Liver (tissue), 9 donors: ENCODE data around the gene CCL5. TPM values are rescaled to one million over a fixed set of nuclear protein-coding genes. Genes with fewer than 3 reads are reported as not detected.
A peak's percentile ranks its signal among the peaks of the same experiment; 100 is the strongest.

Experiments
- DNase-seq: peaks from one replicate; pipeline ENCODE4 v3.0.0-alpha.2; 2017; ENCODE audit warnings: low spot score
- H3K27ac ChIP-seq, 2 donors: one replicate each; pipeline ENCODE4 v1.7.0; 2013; ENCODE audit warnings: inconsistent platforms in 2 of 2, low read length in 2 of 2, control low read depth in 1 of 2, low read depth in 1 of 2, mild to moderate bottlenecking in 1 of 2
- H3K27me3 ChIP-seq, 4 donors: one replicate each; pipeline versions ENCODE4 v1.6.1 to v1.7.0; 2013; ENCODE audit warnings: low read length in 3 of 4, inconsistent platforms in 1 of 4, mild to moderate bottlenecking in 1 of 4, moderate library complexity in 1 of 4; ENCODE audit not compliant: control insufficient read depth in 4 of 4, insufficient read depth in 4 of 4
- H3K36me3 ChIP-seq, 4 donors: one replicate each; pipeline versions ENCODE4 v1.6.1 to v1.7.0; 2013; ENCODE audit warnings: low read length in 3 of 4, mild to moderate bottlenecking in 3 of 4, low read depth in 1 of 4, moderate library complexity in 1 of 4; ENCODE audit not compliant: control insufficient read depth in 4 of 4, insufficient read depth in 3 of 4
- H3K4me1 ChIP-seq, 4 donors: one replicate each; pipeline versions ENCODE4 v1.6.1 to v1.7.0; 2013; ENCODE audit warnings: low read length in 3 of 4, mild to moderate bottlenecking in 3 of 4, moderate library complexity in 1 of 4; ENCODE audit not compliant: control insufficient read depth in 4 of 4, insufficient read depth in 4 of 4
- H3K4me3 ChIP-seq, 3 donors: one replicate each; pipeline versions ENCODE4 v1.6.1 to v1.7.0; 2013; ENCODE audit warnings: low read length in 3 of 3, control low read depth in 1 of 3, low read depth in 1 of 3, mild to moderate bottlenecking in 1 of 3
- H3K9ac ChIP-seq, 2 donors: one replicate each; pipeline ENCODE4 v1.7.0; 2013; ENCODE audit warnings: low read length in 2 of 2, mild to moderate bottlenecking in 2 of 2, moderate library complexity in 2 of 2, control low read depth in 1 of 2, low read depth in 1 of 2
- H3K9me3 ChIP-seq, 4 donors: one replicate each; pipeline versions ENCODE4 v1.6.1 to v1.7.0; 2013; ENCODE audit warnings: low read length in 3 of 4; ENCODE audit not compliant: control insufficient read depth in 4 of 4
- EGR1 ChIP-seq, 2 donors: IDR thresholded peaks; 2 replicates each; pipeline ENCODE4 v1.6.1; 2016 to 2018; ENCODE audit warnings: antibody characterized with exemption in 2 of 2, low read depth in 2 of 2
- FOXA1 ChIP-seq: IDR thresholded peaks from 2 replicates; pipeline ENCODE4 v1.6.1; 2016; ENCODE audit warnings: antibody characterized with exemption
- FOXA2 ChIP-seq: IDR thresholded peaks from 2 replicates; pipeline ENCODE4 v1.6.1; 2016; ENCODE audit warnings: antibody characterized with exemption
- GABPA ChIP-seq, 2 donors: IDR thresholded peaks in 1 of 2; conservative IDR thresholded peaks in 1 of 2; 2 replicates each; pipeline ENCODE4 v1.6.1; 2016; ENCODE audit warnings: antibody characterized with exemption in 2 of 2, mild to moderate bottlenecking in 1 of 2, moderate library complexity in 1 of 2
- HNF4A ChIP-seq, 2 donors: conservative IDR thresholded peaks; 2 replicates each; pipeline ENCODE4 v1.6.1; 2016; ENCODE audit warnings: antibody characterized with exemption in 2 of 2, mild to moderate bottlenecking in 2 of 2
- HNF4G ChIP-seq: IDR thresholded peaks from 2 replicates; pipeline ENCODE4 v1.6.1; 2016; ENCODE audit warnings: antibody characterized with exemption
- JUND ChIP-seq, 2 donors: IDR thresholded peaks; 2 replicates each; pipeline ENCODE4 v1.6.1; 2016; ENCODE audit warnings: antibody characterized with exemption in 2 of 2
- NR2F2 ChIP-seq: IDR thresholded peaks from 2 replicates; pipeline ENCODE4 v1.6.1; 2016; ENCODE audit warnings: antibody characterized with exemption
- RAD21 ChIP-seq, 2 donors: IDR thresholded peaks; 2 replicates each; pipeline ENCODE4 v1.6.1; 2016; ENCODE audit warnings: antibody characterized with exemption in 2 of 2, mild to moderate bottlenecking in 2 of 2
- RXRA ChIP-seq, 2 donors: IDR thresholded peaks; 2 replicates each; pipeline ENCODE4 v1.6.1; 2017 to 2018; ENCODE audit warnings: antibody characterized with exemption in 2 of 2, mild to moderate bottlenecking in 1 of 2
- SP1 ChIP-seq: IDR thresholded peaks from 2 replicates; pipeline ENCODE4 v1.6.1; 2018; ENCODE audit warnings: antibody characterized with exemption, mild to moderate bottlenecking
- TAF1 ChIP-seq: conservative IDR thresholded peaks from 2 replicates; pipeline ENCODE4 v1.6.1; 2016; ENCODE audit warnings: antibody characterized with exemption, mild to moderate bottlenecking
- YY1 ChIP-seq: IDR thresholded peaks from 2 replicates; pipeline ENCODE4 v1.6.1; 2016; ENCODE audit warnings: antibody characterized with exemption, mild to moderate bottlenecking
- WGBS: extraction: QIAGEN DNeasy Blood & Tissue Kit; methylation state at CpG from one replicate; pipeline ENCODE4 v1.1.7; 2013; 5-methylcytosine and 5-hydroxymethylcytosine counted together
- polyA plus RNA-seq, 2 donors: library from polyadenylated mRNA; stranded (reverse) in 1 of 2; unstranded in 1 of 2; fragments of 200-250 nt in 1 of 2; fragments of >200 nt in 1 of 2; fragmentation: Nextera tagmentation in 1 of 2; extraction: Ambion mirVana in 1 of 2; gene quantifications; one replicate each; pipeline versions ENCODE4 v1.2.1 to v1.2.3, GENCODE V29; 2013 to 2015
- total RNA-seq, 2 donors: library from RNA; depleted of rRNA; stranded (reverse); fragments of >200 nt; gene quantifications; one replicate each; pipeline ENCODE4 v1.2.3, GENCODE V29; 2014
- TF ChIP-seq, protein P1 (sequence below): IDR thresholded peaks from 2 replicates; pipeline ENCODE4 v1.6.1; 2016; ENCODE audit warnings: antibody characterized with exemption
- TF ChIP-seq, protein P2 (sequence below): IDR thresholded peaks from 2 replicates; pipeline ENCODE4 v1.6.1; 2016; ENCODE audit warnings: antibody characterized with exemption
- TF ChIP-seq, protein P3 (sequence below): IDR thresholded peaks from 2 replicates; pipeline ENCODE4 v1.6.1; 2016; ENCODE audit warnings: antibody characterized with exemption, mild to moderate bottlenecking
- TF ChIP-seq, protein P4 (sequence below): fragments of 150-350 bp; IDR thresholded peaks from 2 replicates; pipeline ENCODE4 v1.5.1; 2017; ENCODE audit warnings: improper control_type of control experiment, low read depth, low read length; ENCODE audit not compliant: missing input control
- TF ChIP-seq, protein P5 (sequence below): IDR thresholded peaks from 2 replicates; pipeline ENCODE4 v1.6.1; 2016; ENCODE audit warnings: antibody characterized with exemption
- donor health status: healthy.
- donor health status: healthy.
- donor health status: healthy.
- donor health status: healthy.
- donor health status: healthy.

The CCL5 gene
- total and polyA plus RNA-seq, 4 donors, result 1.7 to 4.7 (median 2.5) TPM

DNA sequence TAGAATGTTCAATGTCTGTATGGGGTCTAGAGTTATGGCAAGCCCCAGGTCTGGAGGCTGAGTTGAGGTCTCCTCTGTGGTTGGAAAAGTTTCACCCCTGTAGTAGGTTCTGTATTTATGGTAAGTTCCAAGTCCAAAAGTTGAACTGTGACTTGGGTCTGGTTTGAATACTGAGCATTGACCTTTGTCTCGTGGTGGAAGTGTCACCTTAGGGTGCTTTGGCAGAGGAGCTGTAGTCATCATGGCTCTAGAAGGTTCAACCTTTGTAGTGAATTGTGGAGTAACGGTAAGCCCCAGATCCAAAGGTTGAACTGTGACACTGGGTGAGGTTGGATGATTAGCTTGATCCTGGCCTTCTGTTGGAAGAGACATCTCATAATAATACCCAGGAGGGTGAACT, 32.8 kb upstream of the CCL5 start:
- Histone ChIP-seq H3K9me3 (no peaks in the 10 kb centered on the region), H3K27ac (no peak overlapping the region), H3K9ac (no peak overlapping the region), H3K4me3 (no peak overlapping the region), H3K36me3 (no peaks in the 10 kb centered on the region), H3K4me1 (peaks cover 2 to 27% (median 19%) of the 10 kb centered on the region in 4 donors), H3K27me3 (no peaks in the 10 kb centered on the region)
- peak; percentile 97 to 98 for TF ChIP-seq HNF4A (conservative IDR thresholded peaks at IDR 0.05)
- TF ChIP-seq YY1, result peak; percentile 56
- TF ChIP-seq, protein P1, sequence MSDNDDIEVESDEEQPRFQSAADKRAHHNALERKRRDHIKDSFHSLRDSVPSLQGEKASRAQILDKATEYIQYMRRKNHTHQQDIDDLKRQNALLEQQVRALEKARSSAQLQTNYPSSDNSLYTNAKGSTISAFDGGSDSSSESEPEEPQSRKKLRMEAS, result peak; percentile 70
- no peak for TF ChIP-seq TAF1
- TF ChIP-seq NR2F2, result no peak
- TF ChIP-seq FOXA2, result no peak
- TF ChIP-seq RXRA (IDR thresholded peaks at IDR 0.05), result peak; percentile 90
- TF ChIP-seq SP1, result peak; percentile 89
- peak; percentile 92 for TF ChIP-seq HNF4G
- TF ChIP-seq, protein P2, sequence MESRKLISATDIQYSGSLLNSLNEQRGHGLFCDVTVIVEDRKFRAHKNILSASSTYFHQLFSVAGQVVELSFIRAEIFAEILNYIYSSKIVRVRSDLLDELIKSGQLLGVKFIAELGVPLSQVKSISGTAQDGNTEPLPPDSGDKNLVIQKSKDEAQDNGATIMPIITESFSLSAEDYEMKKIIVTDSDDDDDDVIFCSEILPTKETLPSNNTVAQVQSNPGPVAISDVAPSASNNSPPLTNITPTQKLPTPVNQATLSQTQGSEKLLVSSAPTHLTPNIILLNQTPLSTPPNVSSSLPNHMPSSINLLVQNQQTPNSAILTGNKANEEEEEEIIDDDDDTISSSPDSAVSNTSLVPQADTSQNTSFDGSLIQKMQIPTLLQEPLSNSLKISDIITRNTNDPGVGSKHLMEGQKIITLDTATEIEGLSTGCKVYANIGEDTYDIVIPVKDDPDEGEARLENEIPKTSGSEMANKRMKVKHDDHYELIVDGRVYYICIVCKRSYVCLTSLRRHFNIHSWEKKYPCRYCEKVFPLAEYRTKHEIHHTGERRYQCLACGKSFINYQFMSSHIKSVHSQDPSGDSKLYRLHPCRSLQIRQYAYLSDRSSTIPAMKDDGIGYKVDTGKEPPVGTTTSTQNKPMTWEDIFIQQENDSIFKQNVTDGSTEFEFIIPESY, result no peak
- TF ChIP-seq RAD21 (IDR thresholded peaks at IDR 0.05), result no peak
- TF ChIP-seq, protein P3, sequence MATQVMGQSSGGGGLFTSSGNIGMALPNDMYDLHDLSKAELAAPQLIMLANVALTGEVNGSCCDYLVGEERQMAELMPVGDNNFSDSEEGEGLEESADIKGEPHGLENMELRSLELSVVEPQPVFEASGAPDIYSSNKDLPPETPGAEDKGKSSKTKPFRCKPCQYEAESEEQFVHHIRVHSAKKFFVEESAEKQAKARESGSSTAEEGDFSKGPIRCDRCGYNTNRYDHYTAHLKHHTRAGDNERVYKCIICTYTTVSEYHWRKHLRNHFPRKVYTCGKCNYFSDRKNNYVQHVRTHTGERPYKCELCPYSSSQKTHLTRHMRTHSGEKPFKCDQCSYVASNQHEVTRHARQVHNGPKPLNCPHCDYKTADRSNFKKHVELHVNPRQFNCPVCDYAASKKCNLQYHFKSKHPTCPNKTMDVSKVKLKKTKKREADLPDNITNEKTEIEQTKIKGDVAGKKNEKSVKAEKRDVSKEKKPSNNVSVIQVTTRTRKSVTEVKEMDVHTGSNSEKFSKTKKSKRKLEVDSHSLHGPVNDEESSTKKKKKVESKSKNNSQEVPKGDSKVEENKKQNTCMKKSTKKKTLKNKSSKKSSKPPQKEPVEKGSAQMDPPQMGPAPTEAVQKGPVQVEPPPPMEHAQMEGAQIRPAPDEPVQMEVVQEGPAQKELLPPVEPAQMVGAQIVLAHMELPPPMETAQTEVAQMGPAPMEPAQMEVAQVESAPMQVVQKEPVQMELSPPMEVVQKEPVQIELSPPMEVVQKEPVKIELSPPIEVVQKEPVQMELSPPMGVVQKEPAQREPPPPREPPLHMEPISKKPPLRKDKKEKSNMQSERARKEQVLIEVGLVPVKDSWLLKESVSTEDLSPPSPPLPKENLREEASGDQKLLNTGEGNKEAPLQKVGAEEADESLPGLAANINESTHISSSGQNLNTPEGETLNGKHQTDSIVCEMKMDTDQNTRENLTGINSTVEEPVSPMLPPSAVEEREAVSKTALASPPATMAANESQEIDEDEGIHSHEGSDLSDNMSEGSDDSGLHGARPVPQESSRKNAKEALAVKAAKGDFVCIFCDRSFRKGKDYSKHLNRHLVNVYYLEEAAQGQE, result peak; percentile 18
- no peak for TF ChIP-seq FOXA1
- TF ChIP-seq, protein P4, sequence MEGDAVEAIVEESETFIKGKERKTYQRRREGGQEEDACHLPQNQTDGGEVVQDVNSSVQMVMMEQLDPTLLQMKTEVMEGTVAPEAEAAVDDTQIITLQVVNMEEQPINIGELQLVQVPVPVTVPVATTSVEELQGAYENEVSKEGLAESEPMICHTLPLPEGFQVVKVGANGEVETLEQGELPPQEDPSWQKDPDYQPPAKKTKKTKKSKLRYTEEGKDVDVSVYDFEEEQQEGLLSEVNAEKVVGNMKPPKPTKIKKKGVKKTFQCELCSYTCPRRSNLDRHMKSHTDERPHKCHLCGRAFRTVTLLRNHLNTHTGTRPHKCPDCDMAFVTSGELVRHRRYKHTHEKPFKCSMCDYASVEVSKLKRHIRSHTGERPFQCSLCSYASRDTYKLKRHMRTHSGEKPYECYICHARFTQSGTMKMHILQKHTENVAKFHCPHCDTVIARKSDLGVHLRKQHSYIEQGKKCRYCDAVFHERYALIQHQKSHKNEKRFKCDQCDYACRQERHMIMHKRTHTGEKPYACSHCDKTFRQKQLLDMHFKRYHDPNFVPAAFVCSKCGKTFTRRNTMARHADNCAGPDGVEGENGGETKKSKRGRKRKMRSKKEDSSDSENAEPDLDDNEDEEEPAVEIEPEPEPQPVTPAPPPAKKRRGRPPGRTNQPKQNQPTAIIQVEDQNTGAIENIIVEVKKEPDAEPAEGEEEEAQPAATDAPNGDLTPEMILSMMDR, result no peak
- TF ChIP-seq, protein P5, sequence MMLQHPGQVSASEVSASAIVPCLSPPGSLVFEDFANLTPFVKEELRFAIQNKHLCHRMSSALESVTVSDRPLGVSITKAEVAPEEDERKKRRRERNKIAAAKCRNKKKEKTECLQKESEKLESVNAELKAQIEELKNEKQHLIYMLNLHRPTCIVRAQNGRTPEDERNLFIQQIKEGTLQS, result no peak
- peak in 1 of 2 donors; percentile 22 for TF ChIP-seq JUND (IDR thresholded peaks at IDR 0.05)
- peak in 1 of 2 donors; percentile 15 for TF ChIP-seq EGR1 (IDR thresholded peaks at IDR 0.05; ENCODE audit: low read depth in 2 of 2)
- TF ChIP-seq GABPA (IDR thresholded peaks at IDR 0.05 in 1 of 2, conservative IDR thresholded peaks at IDR 0.05 in 1 of 2), result peak in 1 of 2 donors; percentile 33
- 39% methylated on average over 2 of the region's 2 CpGs for WGBS
- DNase-seq, result no peak
